ENCODE results near the gene ACTL8. TPM values are rescaled to one million over a fixed set of nuclear protein-coding genes. Genes with fewer than 3 reads are reported as not detected.
A peak's percentile ranks its signal among the peaks of the same experiment; 100 is the strongest.

ACTL8 gene
- total RNA-seq, 1 donor from 2014 or later: 0.26 TPM

DNA sequence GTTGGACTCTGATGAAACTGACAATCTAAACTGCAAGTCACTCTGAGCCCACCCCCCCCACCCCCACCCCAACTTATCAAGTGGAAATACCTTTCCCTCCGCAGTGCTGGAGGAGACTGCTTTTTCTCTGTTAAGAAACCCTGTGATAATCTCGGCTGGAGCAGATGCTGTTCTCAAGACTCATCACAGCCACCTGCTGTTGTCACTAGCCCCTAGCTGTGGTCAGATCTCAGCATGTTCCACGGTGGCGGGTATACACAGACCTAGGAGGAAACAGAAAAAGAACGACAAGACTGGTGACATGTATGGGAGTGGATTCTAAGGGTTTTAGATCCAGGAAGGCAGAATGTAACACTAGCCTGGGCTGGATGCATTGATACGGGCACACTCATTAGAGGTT, 2.3 kb downstream of the ACTL8 start:
- Mint-ChIP-seq H3K27ac (ENCODE audit: unreplicated experiment) (no peak overlapping the region), H3K4me3 (ENCODE audit: unreplicated experiment) (no peak overlapping the region), H3K9me3 (ENCODE audit: unreplicated experiment) (peaks cover 11% of the 10 kb centered on the region), H3K27me3 (ENCODE audit: unreplicated experiment) (peaks cover 2% of the 10 kb centered on the region), H3K4me1 (ENCODE audit: unreplicated experiment) (no peaks in the 10 kb centered on the region), H3K36me3 (ENCODE audit: low read depth, unreplicated experiment) (peaks cover 7% of the 10 kb centered on the region)
- TF ChIP-seq, protein P1, sequence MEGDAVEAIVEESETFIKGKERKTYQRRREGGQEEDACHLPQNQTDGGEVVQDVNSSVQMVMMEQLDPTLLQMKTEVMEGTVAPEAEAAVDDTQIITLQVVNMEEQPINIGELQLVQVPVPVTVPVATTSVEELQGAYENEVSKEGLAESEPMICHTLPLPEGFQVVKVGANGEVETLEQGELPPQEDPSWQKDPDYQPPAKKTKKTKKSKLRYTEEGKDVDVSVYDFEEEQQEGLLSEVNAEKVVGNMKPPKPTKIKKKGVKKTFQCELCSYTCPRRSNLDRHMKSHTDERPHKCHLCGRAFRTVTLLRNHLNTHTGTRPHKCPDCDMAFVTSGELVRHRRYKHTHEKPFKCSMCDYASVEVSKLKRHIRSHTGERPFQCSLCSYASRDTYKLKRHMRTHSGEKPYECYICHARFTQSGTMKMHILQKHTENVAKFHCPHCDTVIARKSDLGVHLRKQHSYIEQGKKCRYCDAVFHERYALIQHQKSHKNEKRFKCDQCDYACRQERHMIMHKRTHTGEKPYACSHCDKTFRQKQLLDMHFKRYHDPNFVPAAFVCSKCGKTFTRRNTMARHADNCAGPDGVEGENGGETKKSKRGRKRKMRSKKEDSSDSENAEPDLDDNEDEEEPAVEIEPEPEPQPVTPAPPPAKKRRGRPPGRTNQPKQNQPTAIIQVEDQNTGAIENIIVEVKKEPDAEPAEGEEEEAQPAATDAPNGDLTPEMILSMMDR (IDR thresholded peaks at IDR 0.05; ENCODE audit: unreplicated experiment): no peak
- no peak for DNase-seq (ENCODE audit: low spot score)

DNA sequence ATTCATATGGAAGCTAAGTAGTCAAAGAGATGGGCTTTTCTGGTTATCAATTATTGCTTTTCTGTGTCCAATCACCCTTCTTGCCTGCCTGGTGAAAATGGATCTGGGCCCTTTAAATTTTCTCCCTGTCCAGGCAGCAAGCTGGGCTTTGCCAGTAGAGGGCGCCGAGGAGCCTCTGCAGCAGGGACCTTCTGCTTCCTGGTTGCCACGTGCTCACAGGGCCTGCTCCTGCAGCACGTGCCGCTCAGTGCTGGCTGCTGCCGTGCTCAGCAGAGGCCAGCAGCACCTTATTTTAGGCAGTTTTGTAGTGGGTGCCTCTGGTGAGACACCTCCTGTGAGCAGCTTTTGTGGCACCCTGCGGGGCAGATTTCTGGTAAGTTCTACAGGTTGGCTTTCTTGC, 4.0 kb downstream of the ACTL8 start:
- H3K27me3 Mint-ChIP-seq (ENCODE audit: unreplicated experiment): peaks cover 2% of the 10 kb centered on the region
- no peaks in the 10 kb centered on the region for H3K4me1 Mint-ChIP-seq (ENCODE audit: unreplicated experiment)
- H3K9me3 Mint-ChIP-seq (ENCODE audit: unreplicated experiment): peaks cover 11% of the 10 kb centered on the region
- no peak overlapping the region for H3K27ac Mint-ChIP-seq (ENCODE audit: unreplicated experiment)
- no peak overlapping the region for H3K4me3 Mint-ChIP-seq (ENCODE audit: unreplicated experiment)
- TF ChIP-seq, protein P1 (IDR thresholded peaks at IDR 0.05; ENCODE audit: unreplicated experiment): peak; percentile 64
- peaks cover 7% of the 10 kb centered on the region for H3K36me3 Mint-ChIP-seq (ENCODE audit: low read depth, unreplicated experiment)
- DNase-seq (ENCODE audit: low spot score): peak; percentile 34

DNA sequence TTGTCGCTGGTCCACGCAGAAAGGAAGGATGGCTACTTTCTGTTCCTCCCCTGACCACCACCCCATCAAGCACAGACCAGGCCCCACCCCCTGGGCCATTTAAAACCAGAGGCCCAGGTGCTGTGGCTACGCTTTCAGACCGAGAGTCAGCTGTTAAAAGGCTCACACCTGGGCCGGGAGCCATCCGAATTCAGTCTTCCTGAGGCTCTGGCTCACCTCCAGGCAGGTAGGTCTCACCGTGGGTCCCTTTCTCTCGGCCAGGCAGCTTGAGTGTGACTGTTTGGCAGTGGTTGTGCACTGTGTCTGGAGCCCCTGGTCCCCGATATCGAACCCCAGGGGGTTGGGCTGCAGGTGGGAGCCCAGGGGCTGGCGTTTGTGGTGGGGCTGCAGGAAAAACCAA, 7.2 kb downstream of the ACTL8 start:
- Mint-ChIP-seq H3K27me3 (ENCODE audit: unreplicated experiment) (peaks cover 2% of the 10 kb centered on the region), H3K4me1 (ENCODE audit: unreplicated experiment) (no peaks in the 10 kb centered on the region), H3K4me3 (ENCODE audit: unreplicated experiment) (no peak overlapping the region), H3K9me3 (ENCODE audit: unreplicated experiment) (peaks cover 4% of the 10 kb centered on the region), H3K36me3 (ENCODE audit: low read depth, unreplicated experiment) (peaks cover 7% of the 10 kb centered on the region), H3K27ac (ENCODE audit: unreplicated experiment) (no peak overlapping the region)
- DNase-seq (ENCODE audit: low spot score): no peak
- TF ChIP-seq, protein P1 (IDR thresholded peaks at IDR 0.05; ENCODE audit: unreplicated experiment): no peak

DNA sequence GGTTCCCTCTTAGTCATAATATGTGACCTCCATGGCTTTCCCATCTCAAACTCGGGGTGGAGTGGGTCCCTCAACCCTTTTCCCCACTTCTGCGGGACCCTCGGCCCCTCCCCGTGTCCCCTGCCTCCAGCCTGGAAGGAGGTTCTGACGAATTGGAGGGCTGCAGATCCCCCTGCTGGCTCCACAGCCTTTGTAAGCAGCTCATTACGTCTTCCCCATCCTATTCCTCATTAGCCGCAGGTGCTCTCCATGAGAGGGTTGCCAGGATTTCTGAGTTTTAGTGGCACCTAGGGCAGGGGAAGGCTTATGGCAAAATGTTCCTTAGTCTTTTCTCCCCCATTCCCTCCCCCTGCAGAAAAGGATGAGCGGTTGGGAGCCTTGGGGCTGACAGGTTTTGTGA, 8.3 kb downstream of the ACTL8 start:
- DNase-seq (ENCODE audit: low spot score): no peak
- Mint-ChIP-seq H3K4me3 (ENCODE audit: unreplicated experiment) (no peak overlapping the region), H3K27ac (ENCODE audit: unreplicated experiment) (no peak overlapping the region), H3K27me3 (ENCODE audit: unreplicated experiment) (peaks cover 2% of the 10 kb centered on the region), H3K4me1 (ENCODE audit: unreplicated experiment) (no peaks in the 10 kb centered on the region), H3K36me3 (ENCODE audit: low read depth, unreplicated experiment) (peaks cover 7% of the 10 kb centered on the region), H3K9me3 (ENCODE audit: unreplicated experiment) (peaks cover 4% of the 10 kb centered on the region)
- TF ChIP-seq, protein P1 (IDR thresholded peaks at IDR 0.05; ENCODE audit: unreplicated experiment): no peak

DNA sequence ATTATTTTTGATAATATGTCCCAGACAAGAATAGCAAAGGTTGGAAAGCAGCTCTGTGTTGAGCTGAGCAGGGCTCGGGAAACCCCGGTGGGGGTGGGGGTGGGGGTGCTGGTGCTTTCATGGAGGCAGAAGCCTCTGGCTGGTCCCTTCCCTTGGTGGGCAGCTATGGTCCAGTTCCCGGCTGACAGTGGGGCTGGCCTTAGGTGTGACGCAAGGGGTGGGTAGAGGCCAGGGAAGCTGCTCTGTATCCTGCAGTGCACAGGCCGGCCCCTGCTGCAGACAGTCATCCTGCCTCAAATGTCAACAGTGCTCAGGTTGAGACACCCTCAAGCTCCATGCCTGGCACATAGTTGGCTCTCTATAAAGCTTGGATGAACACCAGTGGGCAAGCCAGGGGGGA, 8.9 kb downstream of the ACTL8 start:
- Mint-ChIP-seq H3K9me3 (ENCODE audit: unreplicated experiment) (peaks cover under 1% of the 10 kb centered on the region), H3K36me3 (ENCODE audit: low read depth, unreplicated experiment) (peaks cover 4% of the 10 kb centered on the region), H3K4me3 (ENCODE audit: unreplicated experiment) (no peak overlapping the region), H3K27ac (ENCODE audit: unreplicated experiment) (peak overlapping the region; percentile 24), H3K4me1 (ENCODE audit: unreplicated experiment) (no peaks in the 10 kb centered on the region), H3K27me3 (ENCODE audit: unreplicated experiment) (peaks cover 5% of the 10 kb centered on the region)
- DNase-seq (ENCODE audit: low spot score): no peak
- TF ChIP-seq, protein P1 (IDR thresholded peaks at IDR 0.05; ENCODE audit: unreplicated experiment): no peak
